ENCODE measurements around the gene TMC8.
A peak's percentile ranks its signal among the peaks of the same experiment; 100 is the strongest.

Gene TMC8

GRCh38 chr17:78185981-78186691, 55.6 kb downstream of the TMC8 start:
- no peak for DNase-seq

GRCh38 chr17:78186692-78187595, 56.4 kb downstream of the TMC8 start, which contains the start of the genes AFMID and TK1:
Gene AFMID (plus strand): TSS chr17:78187362. CDS start chr17:78187371, 9 bp downstream.
Gene TK1 (minus strand): TSS chr17:78187052. CDS start chr17:78186994, 58 bp downstream.
- DNase-seq = peak; percentile 61
